IMR-90 (cell line): ENCODE data around the gene B4GALT1. TPM values are rescaled to one million over a fixed set of nuclear protein-coding genes. Genes with fewer than 3 reads are reported as not detected.
A peak's percentile ranks its signal among the peaks of the same experiment; 100 is the strongest.

ENCODE experiments used
- ATAC-seq: fragments of 200-7000 bp; cut with Tn5 transposase; 2 replicates; pipeline ENCODE4 v1.9.1; 2020; ENCODE audit warnings: low read depth, mild to moderate bottlenecking, moderate library complexity
- BruUV-seq: library from RNA; stranded (reverse); fragments of 400-500 nt; replicated peaks from 2 replicates; lab custom pipeline; 2021; lab: Mats Ljungman, UMichigan
- CTCF ChIA-PET: fragments of 300-600 bp; formaldehyde crosslinking; extraction: SDS; loops from one replicate; lab custom pipeline; 2021; ENCODE audit warnings: antibody characterized with exemption; lab: Yijun Ruan, JAX
- POLR2A ChIA-PET: fragments of 300-600 bp; sonication (Branson Sonifier 250); formaldehyde crosslinking; loops from one replicate; lab custom pipeline; 2022; ENCODE audit warnings: antibody characterized with exemption; ENCODE audit not compliant: unreplicated experiment; lab: Charles Lee
- DNase-seq: peaks from one replicate; pipeline ENCODE4 v3.0.0; 2013
- H2AFZ ChIP-seq: replicated peaks from 2 replicates; pipeline ENCODE3; 2013; ENCODE audit warnings: low read length, mild to moderate bottlenecking; ENCODE audit not compliant: poor library complexity
- H2AK5ac ChIP-seq: 2 replicates; pipeline ENCODE4 v1.6.1; 2013; ENCODE audit warnings: low read depth, low read length, inconsistent platforms
- H2AK9ac ChIP-seq: replicated peaks from 2 replicates; pipeline ENCODE3; 2013; ENCODE audit warnings: mild to moderate bottlenecking, low read depth, low read length, moderate library complexity; ENCODE audit not compliant: poor library complexity
- H2BK120ac ChIP-seq: 2 replicates; pipeline ENCODE4 v1.6.1; 2013; ENCODE audit warnings: low read depth, low read length, inconsistent platforms
- H2BK15ac ChIP-seq: 3 replicates; pipeline ENCODE4 v1.6.1; 2013; ENCODE audit warnings: low read depth, low read length, inconsistent platforms
- H2BK20ac ChIP-seq: 2 replicates; pipeline ENCODE4 v1.6.1; 2013; ENCODE audit warnings: low read depth, mild to moderate bottlenecking, inconsistent platforms, low read length, moderate library complexity
- H2BK5ac ChIP-seq: 2 replicates; pipeline ENCODE4 v1.6.1; 2013; ENCODE audit warnings: mild to moderate bottlenecking, low read depth, low read length, inconsistent platforms; ENCODE audit not compliant: poor library complexity, severe bottlenecking
- H3K14ac ChIP-seq: replicated peaks from 2 replicates; pipeline ENCODE4 v1.6.1; 2013; ENCODE audit warnings: low read depth, low read length, inconsistent platforms
- H3K18ac ChIP-seq: 2 replicates; pipeline ENCODE4 v1.6.1; 2013; ENCODE audit warnings: low read depth, low read length, control low read depth
- H3K23ac ChIP-seq: 2 replicates; pipeline ENCODE4 v1.6.1; 2013; ENCODE audit warnings: low read depth, low read length, inconsistent platforms
- H3K27ac ChIP-seq: 2 replicates; pipeline ENCODE4 v1.5.1; 2013; ENCODE audit warnings: mild to moderate bottlenecking, control low read depth, low read length; ENCODE audit not compliant: insufficient read depth
- H3K27me3 ChIP-seq: 2 replicates; pipeline ENCODE4 v1.6.1; 2013; ENCODE audit warnings: low read length; ENCODE audit not compliant: control insufficient read depth, insufficient read depth
- H3K36me3 ChIP-seq: 2 replicates; pipeline ENCODE4 v1.6.1; 2013; ENCODE audit warnings: low read length, mixed read lengths; ENCODE audit not compliant: control insufficient read depth, insufficient read depth
- H3K4ac ChIP-seq: 2 replicates; pipeline ENCODE4 v1.6.1; 2013; ENCODE audit warnings: low read depth, low read length, inconsistent platforms
- H3K4me1 ChIP-seq: 2 replicates; pipeline ENCODE4 v1.6.1; 2013; ENCODE audit warnings: low read length, mixed read lengths; ENCODE audit not compliant: control insufficient read depth, insufficient read depth
- H3K4me2 ChIP-seq: 2 replicates; pipeline ENCODE4 v1.6.1; 2013; ENCODE audit warnings: low read depth, mild to moderate bottlenecking, control low read depth, low read length, moderate library complexity
- H3K4me3 ChIP-seq: 2 replicates; pipeline ENCODE4 v1.5.1; 2013; ENCODE audit warnings: low read depth, mild to moderate bottlenecking, control low read depth, low read length, moderate library complexity; ENCODE audit not compliant: insufficient read depth
- H3K56ac ChIP-seq: 2 replicates; pipeline ENCODE4 v1.6.1; 2013; ENCODE audit warnings: low read length, inconsistent platforms; ENCODE audit not compliant: insufficient read depth; ENCODE audit errors: extremely low read depth
- H3K79me1 ChIP-seq, 2 experiments: 2 replicates each; pipeline ENCODE4 v1.6.1; 2013; ENCODE audit warnings: low read length in 2 of 2, inconsistent platforms in 1 of 2, low read depth in 1 of 2
- H3K9ac ChIP-seq: 2 replicates; pipeline ENCODE4 v1.6.1; 2013; ENCODE audit warnings: low read depth, low read length, control low read depth
- H3K9me1 ChIP-seq: 2 replicates; pipeline ENCODE4 v1.6.1; 2013; ENCODE audit warnings: low read length, inconsistent platforms; ENCODE audit not compliant: insufficient read depth
- H3K9me3 ChIP-seq: 2 replicates; pipeline ENCODE4 v1.6.1; 2013; ENCODE audit warnings: low read length; ENCODE audit not compliant: control insufficient read depth, insufficient read depth
- H4K20me1 ChIP-seq: 2 replicates; pipeline ENCODE4 v1.6.1; 2013; ENCODE audit warnings: low read length, inconsistent platforms; ENCODE audit not compliant: insufficient read depth
- H4K5ac ChIP-seq: 2 replicates; pipeline ENCODE4 v1.6.1; 2013; ENCODE audit warnings: mild to moderate bottlenecking, low read depth, low read length, control low read depth
- H4K8ac ChIP-seq, 2 experiments: 2 replicates each; pipeline ENCODE4 v1.6.1; 2013; ENCODE audit warnings: low read depth in 2 of 2, low read length in 2 of 2, control low read depth in 1 of 2, inconsistent platforms in 1 of 2
- H4K91ac ChIP-seq: 2 replicates; pipeline ENCODE4 v1.6.1; 2013; ENCODE audit warnings: low read depth, low read length, inconsistent platforms; ENCODE audit not compliant: insufficient read depth
- BHLHE40 ChIP-seq: fragments of 150-350 bp; IDR thresholded peaks from 2 replicates; pipeline ENCODE4 v1.6.1; 2016; ENCODE audit warnings: mild to moderate bottlenecking, low read depth, low read length
- CEBPB ChIP-seq: IDR thresholded peaks from 2 replicates; pipeline ENCODE4 v1.6.1; 2012; ENCODE audit warnings: low read depth, low read length, improper control_type of control experiment
- CHD1 ChIP-seq: IDR thresholded peaks from 2 replicates; pipeline ENCODE4 v1.6.1; 2012; ENCODE audit warnings: low read depth, low read length, improper control_type of control experiment
- ELK1 ChIP-seq: fragments of 150-350 bp; IDR thresholded peaks from 2 replicates; pipeline ENCODE4 v1.6.1; 2016; ENCODE audit warnings: low read depth, mild to moderate bottlenecking, low read length, moderate library complexity, borderline replicate concordance
- FOS ChIP-seq: fragments of 150-350 bp; IDR thresholded peaks from 2 replicates; pipeline ENCODE4 v1.6.1; 2016; ENCODE audit warnings: low read depth, low read length
- MAFK ChIP-seq: IDR thresholded peaks from 2 replicates; pipeline ENCODE4 v1.6.1; 2012; ENCODE audit warnings: low read depth, low read length, improper control_type of control experiment
- MAZ ChIP-seq: IDR thresholded peaks from 2 replicates; pipeline ENCODE4 v1.6.1; 2012; ENCODE audit warnings: low read depth, mild to moderate bottlenecking, low read length, improper control_type of control experiment, moderate library complexity, borderline replicate concordance
- RCOR1 ChIP-seq: IDR thresholded peaks from 2 replicates; pipeline ENCODE4 v1.6.1; 2012; ENCODE audit warnings: mild to moderate bottlenecking, low read length, improper control_type of control experiment; ENCODE audit not compliant: insufficient replicate concordance
- SMC3 ChIP-seq: fragments of 150-350 bp; IDR thresholded peaks from 2 replicates; pipeline ENCODE4 v1.6.1; 2016; ENCODE audit warnings: low read depth, mild to moderate bottlenecking, antibody characterized with exemption, low read length, moderate library complexity
- USF2 ChIP-seq: fragments of 150-350 bp; IDR thresholded peaks from 2 replicates; pipeline ENCODE4 v1.6.1; 2017; ENCODE audit warnings: mild to moderate bottlenecking, antibody characterized with exemption, low read length, low read depth
- WGBS, 2 experiments: methylation state at CpG; one replicate each; pipeline versions ENCODE4 v1.1.5 to v1.1.7; 2013; ENCODE audit warnings: missing lambda C conversion rate in 2 of 2; ENCODE audit not compliant: insufficient read length in 1 of 2; ENCODE audit errors: extremely low coverage in 2 of 2; 5-methylcytosine and 5-hydroxymethylcytosine counted together
- dilution Hi-C: fragments of 300-500 bp; cut with HindIII; formaldehyde crosslinking; loops from one replicate; pipeline ENCODE4 v1.14.3; 2018; ENCODE audit warnings: low sequenced_read_pairs; ENCODE audit not compliant: unreplicated experiment
- in situ Hi-C: fragments of 300-500 bp; cut with MboI; formaldehyde crosslinking; loops from 3 replicates; pipeline ENCODE4 v1.14.3; 2019; ENCODE audit warnings: low sequenced_read_pairs, inconsistent platforms, mixed read lengths
- intact Hi-C: fragments of 100-400 bp; cut with micrococcal nuclease; formaldehyde crosslinking; loops from 2 replicates; pipeline ENCODE4 v1.10.0; 2022
- polyA plus RNA-seq, 3 experiments: library from polyadenylated mRNA; depleted of rRNA; stranded (reverse); fragments of >200 nt; gene quantifications; 2 replicates each; pipeline ENCODE4 v1.2.3, GENCODE V29; 2012; ENCODE audit warnings: low replicate concordance in 1 of 3
- total RNA-seq: library from RNA; depleted of rRNA; stranded (reverse); fragments of >200 nt; gene quantifications from 2 replicates; pipeline ENCODE4 v1.2.3, GENCODE V29; 2012

B4GALT1 gene
- total and polyA plus RNA-seq, 2 of the 4 experiments (the other 2 are of a cell fraction) = 8.8 to 37.8 TPM

GRCh38 chr9:33185858-33186257 lies 18.7 kb upstream of the B4GALT1 start:
- no peak overlapping the region for H3K4me2 ChIP-seq
- peak overlapping the region; percentile 28 for H2AFZ ChIP-seq
- peak overlapping the region; percentile 64 for H2AK5ac ChIP-seq
- peaks cover 23% of the 10 kb centered on the region for H3K4me1 ChIP-seq
- in situ Hi-C loops = no loop called here
- intact Hi-C loops = loop anchor here (5.0 kb wide), 1 partner anchor 36 kb away; no protein-coding TSS in a partner anchor
- DNase-seq = no peak
- dilution Hi-C loops = no loop called here
- no peak for ATAC-seq
- H2BK15ac ChIP-seq = peak overlapping the region; percentile 63; the same call in 1 of the 3 replicates
- H2AK9ac ChIP-seq = peak overlapping the region; percentile 62
- CTCF ChIA-PET = no interaction called here
- no peak overlapping the region for H3K23ac ChIP-seq
- peak overlapping the region; percentile 16 for H4K91ac ChIP-seq
- H2BK5ac ChIP-seq = no peak overlapping the region
- TF ChIP-seq CHD1 = no peak
- TF ChIP-seq ELK1 = no peak
- TF ChIP-seq USF2 = no peak
- TF ChIP-seq RCOR1 = no peak
- no peak for TF ChIP-seq MAFK
- no peak for TF ChIP-seq FOS
- no peak for TF ChIP-seq CEBPB
- TF ChIP-seq BHLHE40 = no peak
- no peak for TF ChIP-seq SMC3
- no peak for TF ChIP-seq MAZ
- H3K18ac ChIP-seq = no peak overlapping the region
- H3K9ac ChIP-seq = no peak overlapping the region
- no CpG with 5 or more reads among the region's 5 CpGs for WGBS, 2 experiments
- no peaks in the 10 kb centered on the region for H3K9me3 ChIP-seq
- H2BK20ac ChIP-seq = peak overlapping the region; percentile 25; the same call in 1 of the 2 replicates
- H3K14ac ChIP-seq = no peak overlapping the region
- no peak overlapping the region for H3K4me3 ChIP-seq
- BruUV-seq = no TSS peak
- no peak overlapping the region for H3K27ac ChIP-seq
- H3K79me1 ChIP-seq = no peaks in the 10 kb centered on the region
- H2BK120ac ChIP-seq = peak overlapping the region; percentile 40; the same call in 1 of the 2 replicates
- POLR2A ChIA-PET = no interaction called here
- H3K56ac ChIP-seq = no peak overlapping the region
- no peaks in the 10 kb centered on the region for H4K20me1 ChIP-seq
- peaks cover 8% of the 10 kb centered on the region; the same call in 1 of the 2 replicates for H3K9me1 ChIP-seq
- peak overlapping the region in 1 of 2 experiments; percentile 13; a peak in 1 of 4 replicates for H4K8ac ChIP-seq
- no peak overlapping the region for H4K5ac ChIP-seq
- no peaks in the 10 kb centered on the region for H3K27me3 ChIP-seq
- H3K36me3 ChIP-seq = no peaks in the 10 kb centered on the region
- peak overlapping the region; percentile 2; the same call in 1 of the 2 replicates for H3K4ac ChIP-seq
